ENCODE measurements around the gene GRIA4.

DNA sequence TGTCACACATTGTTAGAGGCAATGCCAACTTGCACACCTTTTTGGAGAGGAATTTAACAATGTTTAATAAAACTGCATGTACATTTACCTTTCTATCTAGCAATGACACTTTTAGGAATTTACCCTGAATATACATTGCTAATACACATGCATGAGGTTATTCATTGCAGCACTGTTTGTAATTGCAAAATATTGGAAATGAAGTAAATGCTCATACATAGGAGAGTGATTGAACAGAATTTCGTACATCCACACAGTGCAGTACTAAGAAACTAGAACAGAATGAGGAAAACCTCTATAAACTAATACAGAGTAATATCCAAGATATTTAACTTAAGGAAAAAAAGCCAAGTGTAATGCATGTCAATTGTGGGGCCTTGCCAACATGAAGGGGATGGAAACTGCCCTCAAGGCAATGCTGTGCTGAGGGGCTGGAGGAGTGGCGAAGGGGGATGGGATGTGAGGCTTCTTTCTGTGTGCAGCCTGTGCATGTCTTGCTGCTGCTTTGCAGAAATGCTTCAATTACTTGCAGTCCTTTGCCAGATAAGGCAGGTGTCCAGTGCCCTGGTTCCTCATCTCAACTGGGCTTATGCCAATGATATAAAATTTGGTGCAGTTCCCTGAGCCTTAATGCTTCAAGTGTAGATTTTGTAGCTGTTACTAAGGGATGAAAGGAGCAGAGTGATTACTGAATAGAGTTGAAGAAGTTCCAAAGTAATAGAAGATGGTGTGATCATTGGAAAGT is 96.1 kb downstream of the GRIA4 start:
- TF ChIP-seq ZNF707 (tag by site-specific recombination; IDR thresholded peaks at IDR 0.05) (no peak), ZSCAN5A (tag by site-specific recombination; IDR thresholded peaks at IDR 0.05) (no peak), TRIM28 (IDR thresholded peaks at IDR 0.05; ENCODE audit: borderline replicate concordance, low read length) (no peak)
- TF ChIP-seq, protein P1, sequence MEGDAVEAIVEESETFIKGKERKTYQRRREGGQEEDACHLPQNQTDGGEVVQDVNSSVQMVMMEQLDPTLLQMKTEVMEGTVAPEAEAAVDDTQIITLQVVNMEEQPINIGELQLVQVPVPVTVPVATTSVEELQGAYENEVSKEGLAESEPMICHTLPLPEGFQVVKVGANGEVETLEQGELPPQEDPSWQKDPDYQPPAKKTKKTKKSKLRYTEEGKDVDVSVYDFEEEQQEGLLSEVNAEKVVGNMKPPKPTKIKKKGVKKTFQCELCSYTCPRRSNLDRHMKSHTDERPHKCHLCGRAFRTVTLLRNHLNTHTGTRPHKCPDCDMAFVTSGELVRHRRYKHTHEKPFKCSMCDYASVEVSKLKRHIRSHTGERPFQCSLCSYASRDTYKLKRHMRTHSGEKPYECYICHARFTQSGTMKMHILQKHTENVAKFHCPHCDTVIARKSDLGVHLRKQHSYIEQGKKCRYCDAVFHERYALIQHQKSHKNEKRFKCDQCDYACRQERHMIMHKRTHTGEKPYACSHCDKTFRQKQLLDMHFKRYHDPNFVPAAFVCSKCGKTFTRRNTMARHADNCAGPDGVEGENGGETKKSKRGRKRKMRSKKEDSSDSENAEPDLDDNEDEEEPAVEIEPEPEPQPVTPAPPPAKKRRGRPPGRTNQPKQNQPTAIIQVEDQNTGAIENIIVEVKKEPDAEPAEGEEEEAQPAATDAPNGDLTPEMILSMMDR (tag by site-specific recombination; IDR thresholded peaks at IDR 0.05): no peak

All from HEK293 (cell line).